Stomach (tissue), 9 donors: ENCODE measurements around the gene HOXB6. TPM values are rescaled to one million over a fixed set of nuclear protein-coding genes. Genes with fewer than 3 reads are reported as not detected.

Source experiments
- DNase-seq, 2 donors: peaks; one replicate each; pipeline versions ENCODE4 v3.0.0 to v3.0.0-alpha.2; 2013 to 2019
- H3K27ac ChIP-seq, 5 donors: fragments of 200-600 bp in 4 of 5; sonication (generic) in 4 of 5; one replicate each; pipeline ENCODE4 v1.5.1; 2013 to 2019; ENCODE audit warnings: mild to moderate bottlenecking in 1 of 5, moderate library complexity in 1 of 5
- H3K27me3 ChIP-seq, 3 donors: fragments of 200-600 bp; sonication (generic); one replicate each; pipeline ENCODE4 v1.5.1; 2017 to 2019; ENCODE audit warnings: mixed run types in 1 of 3
- H3K36me3 ChIP-seq, 4 donors: fragments of 200-600 bp; sonication (generic); 1 replicate in 3 of 4; 2 replicates in 1 of 4; pipeline ENCODE4 v1.5.1; 2016 to 2019
- H3K4me1 ChIP-seq, 4 donors: fragments of 200-600 bp; sonication (generic); one replicate each; pipeline ENCODE4 v1.5.1; 2016 to 2019
- H3K4me3 ChIP-seq, 4 donors: fragments of 200-600 bp; sonication (generic) in 3 of 4; one replicate each; pipeline ENCODE4 v1.5.1; 2016 to 2019; ENCODE audit warnings: mild to moderate bottlenecking in 1 of 4
- H3K9me3 ChIP-seq, 4 donors: fragments of 200-600 bp; sonication (generic); one replicate each; pipeline ENCODE4 v1.5.1; 2016 to 2019
- CTCF ChIP-seq, 7 experiments: fragments of 450-650 bp in 4 of 7; fragments of 200-600 bp in 3 of 7; sonication (generic) in 3 of 7; IDR thresholded peaks; one replicate each; pipeline ENCODE4 v1.5.1; 2016 to 2019; ENCODE audit warnings: antibody characterized with exemption in 7 of 7, control low read depth in 2 of 7, mild to moderate bottlenecking in 1 of 7
- EP300 ChIP-seq: sonication (generic); formaldehyde crosslinking; IDR thresholded peaks from one replicate; pipeline ENCODE4 v1.6.1; 2017; ENCODE audit warnings: antibody characterized with exemption
- POLR2A ChIP-seq, 4 donors: fragments of 450-650 bp; IDR thresholded peaks; one replicate each; pipeline ENCODE4 v1.6.1; 2016; ENCODE audit warnings: antibody characterized with exemption in 4 of 4, control low read depth in 2 of 4, mild to moderate bottlenecking in 1 of 4, moderate library complexity in 1 of 4
- POLR2AphosphoS5 ChIP-seq, 3 donors: sonication (generic); formaldehyde crosslinking; IDR thresholded peaks; one replicate each; pipeline ENCODE4 v1.6.1; 2016; ENCODE audit warnings: antibody characterized with exemption in 3 of 3
- WGBS, 5 donors: extraction: QIAGEN DNeasy Blood & Tissue Kit in 3 of 5; methylation state at CpG; one replicate each; pipeline versions ENCODE4 v1.1.5 to v1.1.7; 2013 to 2018; 5-methylcytosine and 5-hydroxymethylcytosine counted together
- intact Hi-C: fragments of 100-400 bp; cut with DNase I; formaldehyde crosslinking; loops from one replicate; pipeline ENCODE4 v1.15.1; 2023; ENCODE audit warnings: low total_unique reads
- polyA plus RNA-seq, 3 donors: library from polyadenylated mRNA; stranded (reverse); fragments of 200-250 nt; gene quantifications; one replicate each; pipeline ENCODE4 v1.2.3, GENCODE V29; 2013
- total RNA-seq, 5 donors: library from RNA; depleted of rRNA; stranded (reverse); fragments of >200 nt; gene quantifications; one replicate each; pipeline versions ENCODE4 v1.1.0 to v1.2.3, GENCODE V29; 2014 to 2016
- donor health status: healthy with polysubstance abuse.
- donor health status: Bipolar disorder and iron deficiency.
- donor health status: healthy.

The HOXB6 gene
- total and polyA plus RNA-seq, 8 donors: 4.2 to 150 (median 10.9) TPM

- Histone ChIP-seq H3K27me3 (peaks cover 0 to 95% (median 36%) of the 10 kb centered on the region in 3 donors), H3K4me1 (peaks cover 8 to 80% (median 58%) of the 10 kb centered on the region in 4 donors), H3K36me3 (peaks cover 0 to 11% (median 7%) of the 10 kb centered on the region in 4 donors), H3K9me3 (no peaks in the 10 kb centered on the region), H3K4me3 (peak overlapping the region in 3 of 4 donors; percentile 3 to 27 (median 21)), H3K27ac (peak overlapping the region; percentile 61 to 95 (median 93))
- intact Hi-C loops: no loop called here
- TF ChIP-seq CTCF (IDR thresholded peaks at IDR 0.05) (no peak), POLR2A (IDR thresholded peaks at IDR 0.05) (no peak), POLR2AphosphoS5 (IDR thresholded peaks at IDR 0.05) (no peak), EP300 (no peak)
- WGBS, 5 donors: 52 to 63% (median 60%) methylated on average over 17 to 18 of the region's 18 CpGs
- no peak for DNase-seq
These were observed 54.8 kb downstream of the HOXB6 start for GRCh38 chr17:48549914-48550501.

- Histone ChIP-seq H3K27ac (peak overlapping the region in 4 of 5 donors; percentile 90 to 95 (median 93)), H3K4me3 (no peak overlapping the region), H3K36me3 (peaks cover 0 to 11% (median 7%) of the 10 kb centered on the region in 4 donors), H3K9me3 (no peaks in the 10 kb centered on the region), H3K27me3 (peaks cover 4 to 95% (median 35%) of the 10 kb centered on the region in 3 donors), H3K4me1 (peaks cover 8 to 84% (median 58%) of the 10 kb centered on the region in 4 donors)
- DNase-seq: no peak
- 43 to 51% (median 49%) methylated on average over 3 of the region's 3 CpGs for WGBS, 5 donors
- TF ChIP-seq CTCF (IDR thresholded peaks at IDR 0.05): no peak
- no peak for TF ChIP-seq POLR2A (IDR thresholded peaks at IDR 0.05)
- no peak for TF ChIP-seq POLR2AphosphoS5 (IDR thresholded peaks at IDR 0.05)
- TF ChIP-seq EP300: no peak
- intact Hi-C loops: no loop called here
These were observed 55.5 kb downstream of the HOXB6 start for GRCh38 chr17:48549281-48549630.

- Histone ChIP-seq H3K4me1 (peaks cover 8 to 78% (median 55%) of the 10 kb centered on the region in 4 donors), H3K36me3 (peaks cover 0 to 11% (median 7%) of the 10 kb centered on the region in 4 donors), H3K27ac (peak overlapping the region; percentile 64 to 95 (median 93)), H3K9me3 (no peaks in the 10 kb centered on the region), H3K4me3 (no peak overlapping the region), H3K27me3 (peaks cover 4 to 95% (median 34%) of the 10 kb centered on the region in 3 donors)
- 43 to 63% (median 48%) methylated on average over 6 of the region's 6 CpGs for WGBS, 5 donors
- TF ChIP-seq POLR2AphosphoS5 (IDR thresholded peaks at IDR 0.05) (no peak), EP300 (no peak), POLR2A (IDR thresholded peaks at IDR 0.05) (no peak), CTCF (IDR thresholded peaks at IDR 0.05) (no peak)
- intact Hi-C loops: no loop called here
- no peak for DNase-seq
These were observed 56.1 kb downstream of the HOXB6 start for GRCh38 chr17:48548523-48549280.

- WGBS, 5 donors: 27 to 47% (median 37%) methylated on average over 24 of the region's 24 CpGs
- peak in 1 of 2 donors; percentile 84 for DNase-seq
- H3K4me1 ChIP-seq: peaks cover 14 to 82% (median 56%) of the 10 kb centered on the region in 4 donors
- H3K4me3 ChIP-seq: peak overlapping the region; percentile 18 to 28 (median 22)
- intact Hi-C loops: no loop called here
- H3K9me3 ChIP-seq: no peaks in the 10 kb centered on the region
- no peak for TF ChIP-seq POLR2AphosphoS5 (IDR thresholded peaks at IDR 0.05)
- TF ChIP-seq CTCF (IDR thresholded peaks at IDR 0.05): no peak
- no peak for TF ChIP-seq EP300
- no peak for TF ChIP-seq POLR2A (IDR thresholded peaks at IDR 0.05)
- H3K27me3 ChIP-seq: peaks cover 4 to 99% (median 42%) of the 10 kb centered on the region in 3 donors
- peaks cover 0 to 17% (median 7%) of the 10 kb centered on the region in 4 donors for H3K36me3 ChIP-seq
- peak overlapping the region; percentile 64 to 95 (median 93) for H3K27ac ChIP-seq
These were observed 56.8 kb downstream of the HOXB6 start for GRCh38 chr17:48547808-48548522.
